Transverse colon (tissue), 4 donors: ENCODE measurements around the gene TNFRSF4. TPM values are rescaled to one million over a fixed set of nuclear protein-coding genes. Genes with fewer than 3 reads are reported as not detected.

ENCODE experiments used
- DNase-seq: peaks from one replicate; pipeline ENCODE4 v3.0.0-alpha.2; 2019
- H3K27ac ChIP-seq, 4 donors: fragments of 200-600 bp; sonication (generic); 2 replicates each; pipeline ENCODE4 v1.5.1; 2016 to 2018; ENCODE audit warnings: inconsistent platforms in 4 of 4
- H3K27me3 ChIP-seq: fragments of 200-600 bp; sonication (generic); 2 replicates; pipeline ENCODE4 v1.5.1; 2017; ENCODE audit warnings: inconsistent platforms
- H3K36me3 ChIP-seq, 4 donors: fragments of 200-600 bp; sonication (generic); 2 replicates each; pipeline ENCODE4 v1.5.1; 2017 to 2019; ENCODE audit warnings: inconsistent platforms in 4 of 4
- H3K4me1 ChIP-seq, 4 donors: fragments of 200-600 bp; sonication (generic); 2 replicates each; pipeline ENCODE4 v1.5.1; 2017 to 2020; ENCODE audit warnings: inconsistent platforms in 4 of 4
- H3K4me3 ChIP-seq, 4 donors: fragments of 200-600 bp; sonication (generic); 1 replicate in 1 of 4; 2 replicates in 3 of 4; pipeline versions ENCODE4 v1.5.1 to v1.6.1; 2017 to 2019; ENCODE audit warnings: inconsistent platforms in 4 of 4
- H3K9me3 ChIP-seq, 2 donors: fragments of 200-600 bp; sonication (generic); 2 replicates each; pipeline ENCODE4 v1.5.1; 2017 to 2019; ENCODE audit warnings: inconsistent platforms in 2 of 2
- CTCF ChIP-seq, 5 experiments: fragments of 200-600 bp in 3 of 5; fragments of 450-650 bp in 2 of 5; sonication (generic) in 3 of 5; IDR thresholded peaks; 1 replicate in 2 of 5; 2 replicates in 3 of 5; pipeline ENCODE4 v1.5.1; 2016 to 2017; ENCODE audit warnings: antibody characterized with exemption in 5 of 5, inconsistent platforms in 3 of 5, mild to moderate bottlenecking in 2 of 5, moderate library complexity in 1 of 5
- EP300 ChIP-seq: sonication (generic); formaldehyde crosslinking; IDR thresholded peaks from one replicate; pipeline ENCODE4 v1.6.1; 2017; ENCODE audit warnings: antibody characterized with exemption, low read depth
- POLR2A ChIP-seq: fragments of 450-650 bp; IDR thresholded peaks from one replicate; pipeline ENCODE4 v1.6.1; 2016; ENCODE audit warnings: antibody characterized with exemption, mild to moderate bottlenecking, moderate library complexity
- POLR2AphosphoS5 ChIP-seq, 3 donors: sonication (generic); formaldehyde crosslinking; IDR thresholded peaks; one replicate each; pipeline ENCODE4 v1.6.1; 2016; ENCODE audit warnings: antibody characterized with exemption in 3 of 3
- WGBS, 2 donors: methylation state at CpG; one replicate each; pipeline ENCODE4 v1.1.5; 2018; ENCODE audit warnings: low coverage in 1 of 2; 5-methylcytosine and 5-hydroxymethylcytosine counted together
- in situ Hi-C, 4 donors: fragments of 200-750 bp; cut with MboI; loops; one replicate each; pipeline versions ENCODE4 v1.15.0 to v1.15.1; 2017; ENCODE audit warnings: low sequenced_read_pairs in 3 of 4, low pct_ligation_motif_present in 1 of 4, low pct_unique_long_range_greater_than_20kb in 1 of 4
- intact Hi-C: fragments of 100-400 bp; cut with DNase I; formaldehyde crosslinking; loops from one replicate; pipeline ENCODE4 v1.15.1; 2023; ENCODE audit warnings: low total_unique reads
- total RNA-seq, 4 donors: library from RNA; depleted of rRNA; stranded (reverse); fragments of >200 nt; gene quantifications; one replicate each; pipeline ENCODE4 v1.1.0, GENCODE V29; 2016

The TNFRSF4 gene
- total RNA-seq, 4 donors from 2014 or later, result 0.55 to 4.8 TPM; not detected in 2

GRCh38 chr1:1205769-1206375 lies 8.1 kb downstream of the TNFRSF4 start:
- in situ Hi-C loops, result no loop called here
- intact Hi-C loops, result no loop called here
- H3K27me3 ChIP-seq, result peaks cover 82% of the 10 kb centered on the region
- H3K9me3 ChIP-seq, result no peaks in the 10 kb centered on the region
- 35% methylated on average over 25 of the region's 31 CpGs; no CpG with 5 or more reads in 1 of the 2 donors for WGBS, 2 donors
- peak overlapping the region in 2 of 4 donors; percentile 26 to 34 for H3K4me3 ChIP-seq
- peak; percentile 32 for DNase-seq
- peaks cover 9 to 37% (median 25%) of the 10 kb centered on the region in 4 donors for H3K4me1 ChIP-seq
- H3K36me3 ChIP-seq, result no peaks in the 10 kb centered on the region
- H3K27ac ChIP-seq, result peak overlapping the region in 2 of 4 donors; percentile 12 to 81
- TF ChIP-seq EP300, result no peak
- TF ChIP-seq POLR2AphosphoS5 (IDR thresholded peaks at IDR 0.05), result no peak

- intact Hi-C loops (no loop called here), in situ Hi-C loops (no loop called here)
- H3K27me3 ChIP-seq, result peaks cover 83% of the 10 kb centered on the region
- 87% methylated on average over 16 of the region's 19 CpGs; no CpG with 5 or more reads in 1 of the 2 donors for WGBS, 2 donors
- DNase-seq, result peak; percentile 9
- peak overlapping the region in 1 of 4 donors; percentile 81 for H3K27ac ChIP-seq
- H3K4me1 ChIP-seq, result peaks cover 9 to 40% (median 28%) of the 10 kb centered on the region in 4 donors
- H3K4me3 ChIP-seq, result peak overlapping the region in 1 of 4 donors; percentile 26
- H3K9me3 ChIP-seq, result no peaks in the 10 kb centered on the region
- TF ChIP-seq POLR2A, result no peak
- TF ChIP-seq CTCF (IDR thresholded peaks at IDR 0.05), result no peak
- no peak for TF ChIP-seq POLR2AphosphoS5 (IDR thresholded peaks at IDR 0.05)
- TF ChIP-seq EP300, result no peak
- no peaks in the 10 kb centered on the region for H3K36me3 ChIP-seq
Observed at GRCh38 chr1:1204998-1205768, 8.8 kb downstream of the TNFRSF4 start.

- Histone ChIP-seq H3K27ac (no peak overlapping the region), H3K9me3 (no peaks in the 10 kb centered on the region), H3K4me3 (no peak overlapping the region), H3K27me3 (peaks cover 84% of the 10 kb centered on the region), H3K4me1 (peaks cover 9 to 40% (median 28%) of the 10 kb centered on the region in 4 donors), H3K36me3 (no peaks in the 10 kb centered on the region)
- WGBS, 2 donors, result 73 to 88% methylated on average over 3 to 8 of the region's 8 CpGs
- TF ChIP-seq POLR2AphosphoS5 (IDR thresholded peaks at IDR 0.05), result no peak
- no peak for TF ChIP-seq EP300
- no peak for TF ChIP-seq CTCF (IDR thresholded peaks at IDR 0.05)
- no peak for TF ChIP-seq POLR2A
- intact Hi-C loops (no loop called here), in situ Hi-C loops (no loop called here)
- no peak for DNase-seq
Observed at GRCh38 chr1:1204425-1204920, 9.5 kb downstream of the TNFRSF4 start.

- 78% methylated on average over 42 of the region's 49 CpGs; no CpG with 5 or more reads in 1 of the 2 donors for WGBS, 2 donors
- TF ChIP-seq POLR2AphosphoS5 (IDR thresholded peaks at IDR 0.05), result no peak
- no peak for TF ChIP-seq CTCF (IDR thresholded peaks at IDR 0.05)
- no peak for TF ChIP-seq EP300
- TF ChIP-seq POLR2A, result no peak
- no peak overlapping the region for H3K4me3 ChIP-seq
- H3K27ac ChIP-seq, result no peak overlapping the region
- peaks cover 84% of the 10 kb centered on the region for H3K27me3 ChIP-seq
- intact Hi-C loops, result no loop called here
- peaks cover 7 to 39% (median 27%) of the 10 kb centered on the region in 4 donors for H3K4me1 ChIP-seq
- no peaks in the 10 kb centered on the region for H3K9me3 ChIP-seq
- no peaks in the 10 kb centered on the region for H3K36me3 ChIP-seq
- peak; percentile 5 for DNase-seq
- in situ Hi-C loops, result no loop called here
Observed at GRCh38 chr1:1203561-1204424, 10.2 kb downstream of the TNFRSF4 start.
